Lung (tissue), 12 donors: ENCODE data around the gene GCGR. TPM values are rescaled to one million over a fixed set of nuclear protein-coding genes. Genes with fewer than 3 reads are reported as not detected.
A peak's percentile ranks its signal among the peaks of the same experiment; 100 is the strongest.

ENCODE experiments used
- ATAC-seq: fragments of 200-7000 bp; cut with Tn5 transposase; one replicate; pipeline ENCODE4 v1.9.1; 2020; ENCODE audit warnings: moderate number of reproducible peaks; ENCODE audit not compliant: insufficient read depth, low FRiP score
- DNase-seq, 3 donors: peaks; one replicate each; pipeline ENCODE4 v3.0.0-alpha.2; 2013 to 2017
- H3K27ac ChIP-seq, 2 donors: one replicate each; pipeline ENCODE4 v1.5.1; 2013; ENCODE audit warnings: mild to moderate bottlenecking in 2 of 2, moderate library complexity in 2 of 2, control low read depth in 1 of 2, inconsistent platforms in 1 of 2, low read depth in 1 of 2, low read length in 1 of 2
- H3K27me3 ChIP-seq, 3 donors: one replicate each; pipeline ENCODE4 v1.5.1; 2013; ENCODE audit warnings: low read length in 2 of 3; ENCODE audit not compliant: control insufficient read depth in 3 of 3, insufficient read depth in 3 of 3
- H3K36me3 ChIP-seq, 4 donors: one replicate each; pipeline ENCODE4 v1.5.1; 2013; ENCODE audit warnings: low read length in 4 of 4, mild to moderate bottlenecking in 1 of 4, moderate library complexity in 1 of 4; ENCODE audit not compliant: control insufficient read depth in 4 of 4, insufficient read depth in 4 of 4
- H3K4me1 ChIP-seq, 5 donors: one replicate each; pipeline ENCODE4 v1.5.1; 2013; ENCODE audit warnings: low read length in 5 of 5, mild to moderate bottlenecking in 2 of 5, moderate library complexity in 1 of 5; ENCODE audit not compliant: control insufficient read depth in 5 of 5, insufficient read depth in 5 of 5
- H3K4me3 ChIP-seq: one replicate; pipeline ENCODE4 v1.5.1; 2013; ENCODE audit warnings: mild to moderate bottlenecking, control low read depth, moderate library complexity
- H3K9ac ChIP-seq, 2 donors: one replicate each; pipeline ENCODE4 v1.5.1; 2013; ENCODE audit warnings: low read length in 2 of 2, control low read depth in 1 of 2; ENCODE audit not compliant: insufficient read depth in 1 of 2
- H3K9me3 ChIP-seq, 4 donors: one replicate each; pipeline ENCODE4 v1.5.1; 2013; ENCODE audit warnings: low read length in 3 of 4, mild to moderate bottlenecking in 1 of 4, moderate library complexity in 1 of 4; ENCODE audit not compliant: control insufficient read depth in 4 of 4, insufficient read depth in 3 of 4
- WGBS, 2 donors: extraction: QIAGEN DNeasy Blood & Tissue Kit; methylation state at CpG; one replicate each; pipeline ENCODE4 v1.1.7; 2013; 5-methylcytosine and 5-hydroxymethylcytosine counted together
- polyA plus RNA-seq, 2 donors: library from polyadenylated mRNA; stranded (reverse); fragments of 200-250 nt; gene quantifications; one replicate each; pipeline ENCODE4 v1.2.1, GENCODE V29; 2013
- total RNA-seq, 2 donors: library from RNA; depleted of rRNA in 1 of 2; stranded (reverse); fragments of >200 nt in 1 of 2; gene quantifications; one replicate each; pipeline ENCODE4 v1.2.1, GENCODE V29; 2014 to 2021
- TF ChIP-seq, protein P1 (sequence below): IDR thresholded peaks from 2 replicates; pipeline ENCODE4 v1.5.1; 2012; ENCODE audit warnings: mild to moderate bottlenecking; ENCODE audit errors: control extremely low read depth, extremely low read depth
- donor health status: control.
- donor health status: control.
- donor health status: Bipolar disorder and iron deficiency.
- donor health status: healthy.
- donor health status: DM: yes; HTN: yes; CAD: no.

Gene GCGR
- total and polyA plus RNA-seq, 4 donors: 0.09 to 0.12 (median 0.11) TPM; not detected in 1

DNA sequence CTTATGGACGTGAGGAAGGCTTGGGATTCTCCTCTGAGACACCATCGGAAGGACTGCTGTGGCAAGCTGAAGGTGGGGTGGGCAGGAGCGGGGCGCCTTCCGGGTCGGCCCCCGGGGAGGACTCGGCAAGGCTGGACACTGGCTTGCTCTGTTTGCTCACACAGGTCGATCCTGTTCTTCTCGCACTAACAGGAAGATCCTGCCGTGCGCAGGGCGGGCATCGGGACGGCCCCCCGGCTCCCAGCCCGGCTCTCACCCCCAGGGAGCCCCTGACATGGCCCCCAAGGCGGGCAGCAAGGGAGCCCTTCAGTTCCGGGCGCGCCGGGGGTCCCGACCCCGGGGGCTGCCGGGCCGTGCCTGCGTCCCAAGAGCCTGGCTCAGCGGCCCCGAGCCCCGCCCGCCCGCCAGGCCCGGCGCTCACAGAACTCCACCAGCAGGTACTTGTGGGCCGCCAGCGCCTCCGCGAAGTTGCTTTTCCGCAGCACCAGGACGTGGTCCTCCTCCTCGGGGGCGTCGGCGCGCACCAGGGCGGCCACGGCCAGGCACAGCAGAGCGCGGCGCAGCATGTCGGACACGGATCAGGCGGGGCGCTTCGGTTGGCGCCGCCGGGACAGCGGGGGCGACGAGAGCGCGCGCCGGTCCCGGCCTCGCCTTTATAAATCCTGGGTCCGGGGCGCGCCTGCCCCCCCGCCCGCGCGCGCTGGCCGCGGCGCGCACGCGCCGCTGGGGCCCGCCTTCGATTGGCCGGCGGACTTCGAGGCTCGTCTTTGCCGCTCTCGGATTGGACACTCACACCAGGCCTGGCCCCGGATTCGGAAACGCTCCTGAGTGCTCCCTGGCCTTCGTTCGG lies 56.2 kb downstream of the GCGR start, which contains the start of gene P4HB:
Gene P4HB (minus strand): TSS at position 630 of the 850 bp plus-strand sequence. CDS start 64 bp downstream, at position 566.
- ATAC-seq (no peak), DNase-seq (no peak)
- Histone ChIP-seq H3K4me1 (peaks cover 0 to 23% (median 11%) of the 10 kb centered on the region in 5 donors), H3K27ac (peak within 1 kb of the TSS; percentile 96 to 99), H3K36me3 (peaks cover 0 to 30% (median 24%) of the 10 kb centered on the region in 4 donors), H3K27me3 (no peaks in the 10 kb centered on the region), H3K9me3 (no peaks in the 10 kb centered on the region), H3K9ac (peak within 1 kb of the TSS; percentile 91), H3K4me3 (peak within 1 kb of the TSS; percentile 79)
- TF ChIP-seq, protein P1, sequence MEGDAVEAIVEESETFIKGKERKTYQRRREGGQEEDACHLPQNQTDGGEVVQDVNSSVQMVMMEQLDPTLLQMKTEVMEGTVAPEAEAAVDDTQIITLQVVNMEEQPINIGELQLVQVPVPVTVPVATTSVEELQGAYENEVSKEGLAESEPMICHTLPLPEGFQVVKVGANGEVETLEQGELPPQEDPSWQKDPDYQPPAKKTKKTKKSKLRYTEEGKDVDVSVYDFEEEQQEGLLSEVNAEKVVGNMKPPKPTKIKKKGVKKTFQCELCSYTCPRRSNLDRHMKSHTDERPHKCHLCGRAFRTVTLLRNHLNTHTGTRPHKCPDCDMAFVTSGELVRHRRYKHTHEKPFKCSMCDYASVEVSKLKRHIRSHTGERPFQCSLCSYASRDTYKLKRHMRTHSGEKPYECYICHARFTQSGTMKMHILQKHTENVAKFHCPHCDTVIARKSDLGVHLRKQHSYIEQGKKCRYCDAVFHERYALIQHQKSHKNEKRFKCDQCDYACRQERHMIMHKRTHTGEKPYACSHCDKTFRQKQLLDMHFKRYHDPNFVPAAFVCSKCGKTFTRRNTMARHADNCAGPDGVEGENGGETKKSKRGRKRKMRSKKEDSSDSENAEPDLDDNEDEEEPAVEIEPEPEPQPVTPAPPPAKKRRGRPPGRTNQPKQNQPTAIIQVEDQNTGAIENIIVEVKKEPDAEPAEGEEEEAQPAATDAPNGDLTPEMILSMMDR: no peak
- 1% methylated on average over 88 to 95 of the region's 95 CpGs for WGBS, 2 donors

DNA sequence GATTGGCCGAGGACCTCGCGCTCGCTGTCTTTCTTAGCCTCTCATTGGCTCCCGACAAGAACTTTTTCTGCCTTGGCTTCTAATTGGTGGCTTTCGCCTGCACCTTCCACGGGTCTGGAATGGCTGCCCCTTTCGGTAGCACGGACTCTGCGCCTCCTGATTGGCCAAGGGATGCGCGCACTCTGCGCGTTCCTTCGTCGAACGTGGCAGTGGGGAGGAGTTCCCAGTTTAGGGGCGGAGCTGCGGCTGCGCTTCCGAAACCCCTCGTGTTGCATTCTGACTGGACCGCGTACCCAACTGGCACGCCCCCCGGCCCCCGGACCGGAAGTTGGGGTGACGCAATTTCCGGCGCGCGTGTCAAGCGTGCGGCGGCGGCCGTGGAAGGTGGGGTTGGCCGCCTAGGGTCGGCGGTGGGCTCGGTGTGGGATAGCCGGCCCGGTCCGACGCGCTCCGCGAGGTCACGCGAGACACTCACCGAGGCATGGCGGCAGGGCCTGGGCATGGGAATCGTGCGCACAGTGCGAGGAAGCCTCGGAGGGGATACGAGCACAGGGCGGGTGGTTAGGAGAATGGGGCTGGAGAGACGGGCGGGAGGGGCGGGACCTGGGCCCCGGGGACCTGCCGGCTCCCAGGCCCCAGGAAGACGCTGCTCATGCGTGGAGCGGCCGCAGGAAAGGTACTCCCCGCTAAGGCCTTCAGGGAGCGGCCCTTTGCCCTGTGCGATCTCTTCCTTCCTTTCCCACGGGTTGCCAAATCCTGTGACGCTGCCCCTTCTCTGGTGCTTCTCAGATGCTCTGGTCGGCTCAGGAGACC lies 57.0 kb downstream of the GCGR start:
- Histone ChIP-seq H3K4me1 (peaks cover 0 to 23% (median 10%) of the 10 kb centered on the region in 5 donors), H3K9me3 (no peaks in the 10 kb centered on the region), H3K27ac (peak overlapping the region; percentile 80 to 99), H3K9ac (peak overlapping the region; percentile 76 to 89), H3K27me3 (no peaks in the 10 kb centered on the region), H3K36me3 (peaks cover 0 to 28% (median 23%) of the 10 kb centered on the region in 4 donors), H3K4me3 (peak overlapping the region; percentile 79)
- WGBS, 2 donors: 1% methylated on average over 73 to 74 of the region's 74 CpGs
- ATAC-seq: peak; percentile 92
- TF ChIP-seq, protein P1: no peak
- DNase-seq: peak; percentile 100

DNA sequence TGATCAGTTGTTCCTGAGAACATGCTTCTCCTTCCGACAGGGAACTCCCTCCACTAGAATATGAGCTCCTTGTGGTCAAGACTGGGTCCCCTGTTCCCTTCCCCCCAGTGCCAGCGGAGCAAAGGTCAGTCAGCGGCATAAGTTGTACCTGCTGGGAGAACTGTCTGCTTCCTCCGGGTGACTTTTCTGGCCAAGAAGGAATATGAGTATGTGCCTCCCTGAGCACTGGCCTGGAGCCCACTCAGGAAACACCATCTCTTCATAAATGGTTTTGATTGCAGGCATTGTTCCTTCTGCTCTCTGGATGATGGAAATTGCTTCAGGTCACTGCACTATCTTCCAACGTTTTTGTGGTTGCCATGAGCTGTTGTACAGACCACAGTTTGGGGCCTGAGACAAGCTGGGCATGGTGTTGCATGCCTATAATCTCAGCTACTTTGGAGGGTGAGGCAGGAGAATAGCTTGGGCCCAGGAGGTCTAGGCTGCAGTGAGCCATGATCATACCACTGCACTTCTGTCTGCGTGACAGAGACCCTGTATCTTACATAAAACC lies 59.2 kb downstream of the GCGR start:
- H3K36me3 ChIP-seq: peaks cover 0 to 24% (median 19%) of the 10 kb centered on the region in 4 donors
- H3K9ac ChIP-seq: no peak overlapping the region
- 46 to 73% methylated on average over 6 of the region's 6 CpGs for WGBS, 2 donors
- H3K9me3 ChIP-seq: no peaks in the 10 kb centered on the region
- peak overlapping the region in 1 of 2 donors; percentile 35 for H3K27ac ChIP-seq
- ATAC-seq (no peak), DNase-seq (no peak)
- H3K4me3 ChIP-seq: no peak overlapping the region
- H3K27me3 ChIP-seq: no peaks in the 10 kb centered on the region
- peaks cover 0 to 23% (median 11%) of the 10 kb centered on the region in 5 donors for H3K4me1 ChIP-seq
- TF ChIP-seq, protein P1: no peak

Other genes starting within 250 kb of the GCGR start
- 10 to 100 TPM; 47.8 to 98.0 TPM for gene NPLOC4, start 167.0 kb upstream of the GCGR start, total RNA-seq
- 10 to 100 TPM; 30.1 to 54.8 TPM for gene NPLOC4, start 167.0 kb upstream of the GCGR start, polyA plus RNA-seq
- 1 to 10 TPM; 1.4 to 4.7 TPM for gene TSPAN10, start 167.0 kb upstream of the GCGR start, total RNA-seq
- under 1 TPM; 0.61 to 0.85 TPM for gene TSPAN10, start 167.0 kb upstream of the GCGR start, polyA plus RNA-seq
- gene PDE6G, start 147.6 kb upstream of the GCGR start, total RNA-seq: 1 to 10 TPM in 1 of 2 donors, not detected in 1; 1.8 TPM
- gene PDE6G, start 147.6 kb upstream of the GCGR start, polyA plus RNA-seq: 1 to 10 TPM; 1.8 to 2.1 TPM
- 10 to 100 TPM in 1 of 2 donors, 1 to 10 TPM in 1; 8.9 to 35.1 TPM for gene OXLD1, start 137.5 kb upstream of the GCGR start, total RNA-seq
- 10 to 100 TPM; 61.3 to 77.7 TPM for gene OXLD1, start 137.5 kb upstream of the GCGR start, polyA plus RNA-seq
- gene CCDC137, start 137.4 kb upstream of the GCGR start, total RNA-seq: 10 to 100 TPM; 10.2 to 23.6 TPM
- 10 to 100 TPM; 16.6 to 16.8 TPM for gene CCDC137, start 137.4 kb upstream of the GCGR start, polyA plus RNA-seq
- gene ARL16, start 120.4 kb upstream of the GCGR start, total RNA-seq: 10 to 100 TPM; 27.4 to 31.8 TPM
- gene ARL16, start 120.4 kb upstream of the GCGR start, polyA plus RNA-seq: 10 to 100 TPM; 27.8 to 59.5 TPM
- 100 to 1,000 TPM in 1 of 2 donors, 10 to 100 TPM in 1; 51.5 to 128 TPM for gene HGS, start 120.1 kb upstream of the GCGR start, total RNA-seq
- gene HGS, start 120.1 kb upstream of the GCGR start, polyA plus RNA-seq: 100 to 1,000 TPM; 100 to 115 TPM
- 10 to 100 TPM in 1 of 2 donors, 1 to 10 TPM in 1; 6.1 to 74.9 TPM for gene MRPL12, start 100.8 kb upstream of the GCGR start, total RNA-seq
- gene MRPL12, start 100.8 kb upstream of the GCGR start, polyA plus RNA-seq: 100 to 1,000 TPM; 132 to 154 TPM
- 10 to 100 TPM in 1 of 2 donors, 1 to 10 TPM in 1; 4.3 to 21.0 TPM for gene SLC25A10, start 91.9 kb upstream of the GCGR start, total RNA-seq
- 10 to 100 TPM; 13.0 to 21.5 TPM for gene SLC25A10, start 91.9 kb upstream of the GCGR start, polyA plus RNA-seq
- gene MCRIP1, start 29.1 kb downstream of the GCGR start, total RNA-seq: 10 to 100 TPM; 47.6 to 96.2 TPM
- 100 to 1,000 TPM; 117 to 188 TPM for gene MCRIP1, start 29.1 kb downstream of the GCGR start, polyA plus RNA-seq
- not detected for gene PPP1R27, start 30.9 kb downstream of the GCGR start, total RNA-seq
- gene PPP1R27, start 30.9 kb downstream of the GCGR start, polyA plus RNA-seq: under 1 TPM in 1 of 2 donors, not detected in 1; 0.13 TPM
- 100 to 1,000 TPM; 356 to 990 TPM for gene P4HB, start 56.4 kb downstream of the GCGR start, total RNA-seq
- 100 to 1,000 TPM; 695 to 862 TPM for gene P4HB, start 56.4 kb downstream of the GCGR start, polyA plus RNA-seq
- 100 to 1,000 TPM; 118 to 558 TPM for gene ARHGDIA, start 67.2 kb downstream of the GCGR start, total RNA-seq
- gene ARHGDIA, start 67.2 kb downstream of the GCGR start, polyA plus RNA-seq: 100 to 1,000 TPM; 327 to 464 TPM
- 10 to 100 TPM; 46.5 to 79.5 TPM for gene ALYREF, start 87.4 kb downstream of the GCGR start, total RNA-seq
- 10 to 100 TPM; 26.1 to 65.8 TPM for gene ALYREF, start 87.4 kb downstream of the GCGR start, polyA plus RNA-seq
- gene ANAPC11, start 87.6 kb downstream of the GCGR start, total RNA-seq: 100 to 1,000 TPM in 1 of 2 donors, 10 to 100 TPM in 1; 36.0 to 132 TPM
- gene ANAPC11, start 87.6 kb downstream of the GCGR start, polyA plus RNA-seq: 100 to 1,000 TPM; 236 to 293 TPM
- gene NPB, start 98.1 kb downstream of the GCGR start, total RNA-seq: under 1 TPM; 0.48 to 0.55 TPM
- gene NPB, start 98.1 kb downstream of the GCGR start, polyA plus RNA-seq: under 1 TPM; 0.41 to 0.44 TPM
- 10 to 100 TPM; 23.0 to 81.3 TPM for gene PCYT2, start 107.2 kb downstream of the GCGR start, total RNA-seq
- 10 to 100 TPM; 53.8 to 91.6 TPM for gene PCYT2, start 107.2 kb downstream of the GCGR start, polyA plus RNA-seq
- gene SIRT7, start 114.0 kb downstream of the GCGR start, total RNA-seq: 10 to 100 TPM; 14.7 to 43.4 TPM
- 10 to 100 TPM; 30.5 to 35.3 TPM for gene SIRT7, start 114.0 kb downstream of the GCGR start, polyA plus RNA-seq
- gene MAFG, start 123.6 kb downstream of the GCGR start, total RNA-seq: 10 to 100 TPM; 11.9 to 33.3 TPM
- 10 to 100 TPM; 17.2 to 29.3 TPM for gene MAFG, start 123.6 kb downstream of the GCGR start, polyA plus RNA-seq
- 10 to 100 TPM; 17.5 to 73.0 TPM for gene PYCR1, start 133.2 kb downstream of the GCGR start, total RNA-seq
- gene PYCR1, start 133.2 kb downstream of the GCGR start, polyA plus RNA-seq: 10 to 100 TPM; 21.4 to 66.0 TPM
- not detected for gene MYADML2, start 143.1 kb downstream of the GCGR start, total RNA-seq
- gene MYADML2, start 143.1 kb downstream of the GCGR start, polyA plus RNA-seq: not detected
- gene NOTUM, start 157.0 kb downstream of the GCGR start, total RNA-seq: 1 to 10 TPM; 2.3 to 7.6 TPM
- gene NOTUM, start 157.0 kb downstream of the GCGR start, polyA plus RNA-seq: 1 to 10 TPM in 1 of 2 donors, under 1 TPM in 1; 0.71 to 2.0 TPM
- gene ASPSCR1, start 173.5 kb downstream of the GCGR start, total RNA-seq: 10 to 100 TPM; 22.9 to 55.3 TPM
- gene ASPSCR1, start 173.5 kb downstream of the GCGR start, polyA plus RNA-seq: 10 to 100 TPM; 29.5 to 68.6 TPM
- gene CENPX, start 218.7 kb downstream of the GCGR start, total RNA-seq: 10 to 100 TPM; 21.5 to 86.9 TPM
- 100 to 1,000 TPM; 116 to 121 TPM for gene CENPX, start 218.7 kb downstream of the GCGR start, polyA plus RNA-seq
- gene LRRC45, start 219.2 kb downstream of the GCGR start, total RNA-seq: 10 to 100 TPM; 13.3 to 26.6 TPM
- gene LRRC45, start 219.2 kb downstream of the GCGR start, polyA plus RNA-seq: 10 to 100 TPM; 12.1 to 19.7 TPM
- 1 to 10 TPM; 8.2 to 8.3 TPM for gene RAC3, start 227.5 kb downstream of the GCGR start, total RNA-seq
- gene RAC3, start 227.5 kb downstream of the GCGR start, polyA plus RNA-seq: 1 to 10 TPM; 6.0 to 8.0 TPM
- 100 to 1,000 TPM in 1 of 2 donors, 10 to 100 TPM in 1; 41.6 to 218 TPM for gene DCXR, start 233.5 kb downstream of the GCGR start, total RNA-seq
- 100 to 1,000 TPM; 193 to 246 TPM for gene DCXR, start 233.5 kb downstream of the GCGR start, polyA plus RNA-seq
- gene RFNG, start 247.7 kb downstream of the GCGR start, total RNA-seq: 10 to 100 TPM; 34.7 to 37.5 TPM
- gene RFNG, start 247.7 kb downstream of the GCGR start, polyA plus RNA-seq: 10 to 100 TPM; 29.1 to 38.2 TPM
- gene GPS1, start 247.7 kb downstream of the GCGR start, total RNA-seq: 100 to 1,000 TPM in 1 of 2 donors, 10 to 100 TPM in 1; 71.0 to 102 TPM
- 10 to 100 TPM; 79.0 to 99.8 TPM for gene GPS1, start 247.7 kb downstream of the GCGR start, polyA plus RNA-seq